Common myeloid progenitor, CD34-positive (primary cell): ENCODE measurements around the gene PTPRK.

Experiments used
- CTCF ChIA-PET: fragments of 350-600 bp; sonication (Branson Sonifier 250); formaldehyde crosslinking; loops from one replicate; lab custom pipeline; 2021; ENCODE audit warnings: antibody characterized with exemption; lab: Charles Lee
- POLR2A ChIA-PET: fragments of 350-600 bp; sonication (Branson Sonifier 250); formaldehyde crosslinking; loops from one replicate; lab custom pipeline; 2021; ENCODE audit warnings: antibody characterized with exemption; lab: Charles Lee
- DNase-seq, 3 donors: peaks; one replicate each; pipeline versions ENCODE4 v3.0.0 to v3.0.0-alpha.2; 2013
- H3K27ac ChIP-seq, 2 experiments: 1 replicate in 1 of 2; 2 replicates in 1 of 2; pipeline ENCODE4 v1.7.0; 2013; ENCODE audit warnings: inconsistent platforms in 2 of 2, low read length in 2 of 2, mild to moderate bottlenecking in 2 of 2, low read depth in 1 of 2, moderate library complexity in 1 of 2; ENCODE audit not compliant: severe bottlenecking in 2 of 2, insufficient read depth in 1 of 2, poor library complexity in 1 of 2
- H3K27me3 ChIP-seq, 5 experiments: replicated peaks in 2 of 5; 1 replicate in 3 of 5; 2 replicates in 2 of 5; pipeline versions ENCODE4 v1.6.1 to v1.7.0; 2013; ENCODE audit warnings: low read length in 4 of 5, mild to moderate bottlenecking in 2 of 5, moderate library complexity in 2 of 5, inconsistent platforms in 1 of 5; ENCODE audit not compliant: insufficient read depth in 5 of 5, control insufficient read depth in 4 of 5
- H3K36me3 ChIP-seq, 4 experiments: 1 replicate in 2 of 4; 2 replicates in 2 of 4; pipeline versions ENCODE4 v1.6.1 to v1.7.0; 2013; ENCODE audit warnings: low read length in 3 of 4, control low read depth in 1 of 4, mild to moderate bottlenecking in 1 of 4; ENCODE audit not compliant: control insufficient read depth in 4 of 4, insufficient read depth in 4 of 4
- H3K4me1 ChIP-seq, 4 experiments: 1 replicate in 3 of 4; 2 replicates in 1 of 4; pipeline versions ENCODE4 v1.6.1 to v1.7.1; 2013; ENCODE audit warnings: low read length in 3 of 4, mild to moderate bottlenecking in 3 of 4, control low read depth in 1 of 4, inconsistent platforms in 1 of 4, moderate library complexity in 1 of 4; ENCODE audit not compliant: control insufficient read depth in 4 of 4, insufficient read depth in 4 of 4; ENCODE audit errors: control extremely low read depth in 1 of 4
- H3K4me3 ChIP-seq, 7 experiments: 1 replicate in 4 of 7; 2 replicates in 3 of 7; pipeline versions ENCODE4 v1.5.1 to v1.7.0; 2013; ENCODE audit warnings: mild to moderate bottlenecking in 7 of 7, low read length in 6 of 7, moderate library complexity in 6 of 7, inconsistent platforms in 2 of 7, low read depth in 2 of 7, control low read depth in 1 of 7; ENCODE audit not compliant: insufficient read depth in 4 of 7, control insufficient read depth in 1 of 7; ENCODE audit errors: extremely low read depth in 1 of 7
- H3K9me3 ChIP-seq, 5 experiments: 1 replicate in 4 of 5; 2 replicates in 1 of 5; pipeline versions ENCODE4 v1.6.1 to v1.7.1; 2013; ENCODE audit warnings: low read length in 4 of 5, mild to moderate bottlenecking in 2 of 5, inconsistent platforms in 1 of 5, low read depth in 1 of 5, moderate library complexity in 1 of 5; ENCODE audit not compliant: control insufficient read depth in 4 of 5, insufficient read depth in 2 of 5; ENCODE audit errors: control extremely low read depth in 1 of 5
- WGBS: methylation state at CpG from one replicate; pipeline ENCODE4 v1.1.5; 2013; ENCODE audit not compliant: insufficient coverage; 5-methylcytosine and 5-hydroxymethylcytosine counted together

Gene PTPRK

DNA sequence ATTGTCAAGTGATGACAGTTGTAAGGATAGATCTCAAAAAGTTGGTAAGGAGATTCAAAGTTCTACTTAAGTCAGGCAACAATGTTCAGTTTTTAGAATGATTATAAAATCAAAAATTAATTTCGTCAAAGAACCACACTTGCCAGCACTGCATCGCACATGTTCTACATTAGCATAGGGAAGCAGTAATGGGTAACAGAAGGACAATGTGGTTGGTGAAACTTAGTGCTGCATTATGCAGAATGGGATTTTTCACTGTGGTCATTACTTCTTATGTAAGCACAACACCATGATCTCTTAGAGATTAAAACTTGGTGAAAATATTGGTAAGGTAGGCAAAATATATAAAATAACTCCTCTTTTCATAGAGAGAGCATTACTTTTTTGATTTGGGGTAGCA is 445.8 kb downstream of the PTPRK start:
- H3K9me3 ChIP-seq: no peaks in the 10 kb centered on the region
- no CpG with 5 or more reads among the region's 2 CpGs for WGBS
- ChIA-PET CTCF (interaction anchor here (1.3 kb wide), 1 partner anchor 10 kb away, joined by 3 read pairs; no protein-coding TSS in a partner anchor), POLR2A (interaction anchor here (0.6 kb wide), 1 partner anchor 166 kb away, joined by 3 read pairs; no protein-coding TSS in a partner anchor)
- H3K4me1 ChIP-seq: no peaks in the 10 kb centered on the region
- H3K36me3 ChIP-seq: no peaks in the 10 kb centered on the region
- no peak for DNase-seq
- H3K27ac ChIP-seq: no peak overlapping the region
- H3K4me3 ChIP-seq: no peak overlapping the region
- H3K27me3 ChIP-seq: no peaks in the 10 kb centered on the region

GRCh38 chr6:128073389-128073788 is 447.0 kb downstream of the PTPRK start:
- POLR2A ChIA-PET: no interaction called here
- Histone ChIP-seq H3K4me1 (no peaks in the 10 kb centered on the region), H3K27me3 (no peaks in the 10 kb centered on the region), H3K36me3 (no peaks in the 10 kb centered on the region), H3K9me3 (no peaks in the 10 kb centered on the region), H3K4me3 (no peak overlapping the region), H3K27ac (no peak overlapping the region)
- WGBS: no CpG with 5 or more reads among the region's 1 CpG
- CTCF ChIA-PET: no interaction called here
- DNase-seq: no peak

DNA sequence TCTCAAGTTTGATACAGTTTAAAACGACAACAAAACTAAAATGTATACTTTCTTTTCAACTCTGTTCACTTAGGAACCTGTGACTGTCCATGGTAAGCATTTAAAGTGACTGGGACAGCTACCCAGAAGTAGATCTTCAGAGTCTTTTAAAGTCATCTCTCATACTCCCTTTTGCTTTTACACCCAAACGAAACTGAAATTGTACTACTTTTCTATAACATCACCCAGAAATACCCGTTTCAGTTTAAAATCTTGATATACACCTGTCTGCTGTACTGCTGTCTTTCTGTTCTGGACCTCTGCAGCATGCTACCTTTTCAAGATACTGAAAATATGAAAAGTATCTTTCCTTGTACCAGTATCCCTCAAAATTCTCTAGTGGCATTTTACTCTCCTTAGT is 449.2 kb downstream of the PTPRK start:
- Histone ChIP-seq H3K36me3 (no peaks in the 10 kb centered on the region), H3K4me3 (no peak overlapping the region), H3K9me3 (no peaks in the 10 kb centered on the region), H3K27me3 (no peaks in the 10 kb centered on the region), H3K4me1 (no peaks in the 10 kb centered on the region), H3K27ac (no peak overlapping the region)
- DNase-seq: no peak
- 97% methylated on average over 3 of the region's 3 CpGs for WGBS
- ChIA-PET POLR2A (no interaction called here), CTCF (no interaction called here)

- no peaks in the 10 kb centered on the region for H3K9me3 ChIP-seq
- no peak for DNase-seq
- ChIA-PET POLR2A (no interaction called here), CTCF (no interaction called here)
- H3K4me1 ChIP-seq: no peaks in the 10 kb centered on the region
- H3K27me3 ChIP-seq: no peaks in the 10 kb centered on the region
- no CpG with 5 or more reads among the region's 3 CpGs for WGBS
- H3K36me3 ChIP-seq: no peaks in the 10 kb centered on the region
- no peak overlapping the region for H3K4me3 ChIP-seq
- H3K27ac ChIP-seq: no peak overlapping the region
Measured at GRCh38 chr6:128070406-128070805, 450.0 kb downstream of the PTPRK start.

GRCh38 chr6:128069188-128069587 is 451.2 kb downstream of the PTPRK start:
- H3K27me3 ChIP-seq: no peaks in the 10 kb centered on the region
- ChIA-PET POLR2A (no interaction called here), CTCF (no interaction called here)
- no peak overlapping the region for H3K4me3 ChIP-seq
- H3K36me3 ChIP-seq: no peaks in the 10 kb centered on the region
- no peaks in the 10 kb centered on the region for H3K4me1 ChIP-seq
- no peak overlapping the region for H3K27ac ChIP-seq
- WGBS: no CpG with 5 or more reads among the region's 2 CpGs
- H3K9me3 ChIP-seq: no peaks in the 10 kb centered on the region
- DNase-seq: no peak

DNA sequence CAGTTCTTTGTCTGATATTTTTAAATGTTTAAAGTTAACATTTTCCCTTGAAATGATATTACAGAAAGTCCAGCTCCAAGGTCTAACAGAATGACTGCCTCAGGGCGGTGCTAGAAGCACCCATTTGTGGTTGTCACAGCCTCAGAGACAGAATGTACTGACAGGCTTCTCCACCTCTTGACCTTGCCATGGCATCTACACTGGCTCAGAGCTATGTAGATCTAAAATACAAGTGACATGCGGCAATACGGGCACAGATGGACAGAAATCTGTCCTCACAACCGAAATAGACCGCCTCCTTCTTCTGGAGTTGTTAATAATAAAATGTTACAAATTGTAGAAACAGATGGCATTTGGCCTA is 452.3 kb downstream of the PTPRK start:
- 100% methylated on average over 1 of the region's 5 CpGs for whole genome bisulfite sequencing
- CTCF ChIA-PET: no interaction called here
- POLR2A ChIA-PET: no interaction called here
- DNase-seq: no peak
- Histone ChIP-seq H3K27ac (no peak overlapping the region), H3K36me3 (no peaks in the 10 kb centered on the region), H3K4me1 (no peaks in the 10 kb centered on the region), H3K27me3 (no peaks in the 10 kb centered on the region), H3K9me3 (no peaks in the 10 kb centered on the region), H3K4me3 (no peak overlapping the region)

- H3K4me3 ChIP-seq: no peak overlapping the region
- WGBS: 98% methylated on average over 7 of the region's 11 CpGs
- DNase-seq: no peak
- no peaks in the 10 kb centered on the region for H3K27me3 ChIP-seq
- H3K36me3 ChIP-seq: no peaks in the 10 kb centered on the region
- H3K27ac ChIP-seq: no peak overlapping the region
- POLR2A ChIA-PET: no interaction called here
- H3K4me1 ChIP-seq: no peaks in the 10 kb centered on the region
- CTCF ChIA-PET: no interaction called here
- no peaks in the 10 kb centered on the region for H3K9me3 ChIP-seq
Measured at GRCh38 chr6:128067446-128068118, 452.8 kb downstream of the PTPRK start.
